HG02588 (cell line): Measurements from ENCODE around the gene TMEM125.

ENCODE experiments used
- ATAC-seq: cut with Tn5 transposase; IDR thresholded peaks from one replicate; pipeline ENCODE4 v1.9.1; 2021; ENCODE audit warnings: mild to moderate bottlenecking, moderate library complexity; ENCODE audit not compliant: unreplicated experiment

TMEM125 gene

DNA sequence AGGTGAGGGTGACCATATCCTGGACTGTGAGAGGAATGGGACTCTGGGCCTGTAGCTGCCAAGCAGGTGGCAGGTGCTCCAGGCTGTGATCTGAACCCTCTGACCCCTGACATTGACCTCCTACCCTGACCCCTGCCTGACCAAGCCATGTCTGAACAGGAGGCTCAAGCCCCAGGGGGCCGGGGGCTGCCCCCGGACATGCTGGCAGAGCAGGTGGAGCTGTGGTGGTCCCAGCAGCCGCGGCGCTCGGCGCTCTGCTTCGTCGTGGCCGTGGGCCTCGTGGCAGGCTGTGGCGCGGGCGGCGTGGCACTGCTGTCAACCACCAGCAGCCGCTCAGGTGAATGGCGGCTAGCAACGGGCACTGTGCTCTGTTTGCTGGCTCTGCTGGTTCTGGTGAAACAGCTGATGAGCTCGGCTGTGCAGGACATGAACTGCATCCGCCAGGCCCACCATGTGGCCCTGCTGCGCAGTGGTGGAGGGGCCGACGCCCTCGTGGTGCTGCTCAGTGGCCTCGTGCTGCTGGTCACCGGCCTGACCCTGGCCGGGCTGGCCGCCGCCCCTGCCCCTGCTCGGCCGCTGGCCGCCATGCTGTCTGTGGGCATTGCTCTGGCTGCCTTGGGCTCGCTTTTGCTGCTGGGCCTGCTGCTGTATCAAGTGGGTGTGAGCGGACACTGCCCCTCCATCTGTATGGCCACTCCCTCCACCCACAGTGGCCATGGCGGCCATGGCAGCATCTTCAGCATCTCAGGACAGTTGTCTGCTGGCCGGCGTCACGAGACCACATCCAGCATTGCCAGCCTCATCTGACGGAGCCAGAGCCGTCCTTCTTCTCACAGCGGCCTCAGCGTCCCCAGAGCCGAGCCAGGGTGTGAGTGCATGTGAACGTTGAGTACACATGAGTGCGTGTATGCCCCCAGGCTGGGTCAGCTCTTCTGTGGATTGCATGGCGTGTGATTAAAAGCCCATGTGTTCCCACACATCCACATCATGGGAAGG, 3.1 kb downstream of the TMEM125 start:
- ATAC-seq, result no peak

DNA sequence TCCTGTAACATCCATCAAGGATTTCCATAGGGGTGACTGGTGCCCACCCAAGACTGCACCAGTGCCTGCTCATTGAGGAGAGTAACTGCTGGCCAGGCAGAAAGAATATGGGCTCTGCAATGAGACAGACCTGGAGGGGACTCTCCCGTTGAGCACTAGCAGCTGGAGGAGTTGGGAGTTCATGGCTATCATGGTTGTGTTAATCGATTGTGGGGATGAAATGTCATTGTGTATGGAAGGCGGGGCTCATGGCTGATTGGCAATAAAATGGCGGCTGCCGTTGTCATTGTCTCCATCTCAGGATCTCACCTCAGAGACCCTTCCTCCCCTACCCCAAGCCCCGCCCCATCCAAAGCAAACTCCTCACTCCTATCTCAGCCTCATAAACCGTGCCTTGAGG, 3.9 kb downstream of the TMEM125 start:
- ATAC-seq, result no peak

DNA sequence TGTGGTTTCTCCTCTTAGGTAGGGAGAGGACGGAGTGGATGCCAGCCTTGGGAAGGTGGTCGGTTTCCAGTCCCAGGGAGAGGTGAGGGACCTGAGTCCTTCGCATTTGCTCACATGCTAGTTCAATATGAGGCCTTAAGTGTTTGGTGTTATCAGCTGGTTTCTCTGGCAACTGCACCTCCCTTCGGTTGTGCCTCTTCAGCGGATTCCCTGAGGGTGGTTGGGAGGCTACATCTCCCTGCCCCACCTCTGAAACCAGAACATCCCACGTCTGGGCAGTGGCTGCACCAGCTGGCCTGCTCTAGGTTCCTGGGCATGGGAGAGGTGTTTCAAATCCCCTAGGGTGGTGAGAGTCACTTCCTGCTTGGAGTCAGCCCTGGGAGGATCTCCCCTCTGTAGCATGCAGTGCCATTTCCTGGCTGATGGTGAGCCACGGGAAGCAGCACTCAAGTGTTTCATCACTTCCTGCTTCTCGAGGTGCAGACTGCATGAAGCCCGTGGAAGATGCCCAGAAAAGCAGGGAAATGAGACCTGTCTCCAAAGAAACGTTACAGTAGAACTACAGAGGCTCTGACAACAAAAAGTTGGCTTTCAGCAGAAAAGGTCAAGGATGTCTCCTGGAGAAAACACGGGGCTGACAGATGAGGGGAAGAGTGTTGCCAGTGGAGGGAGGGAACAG, 4.5 kb downstream of the TMEM125 start:
- no peak for ATAC-seq

DNA sequence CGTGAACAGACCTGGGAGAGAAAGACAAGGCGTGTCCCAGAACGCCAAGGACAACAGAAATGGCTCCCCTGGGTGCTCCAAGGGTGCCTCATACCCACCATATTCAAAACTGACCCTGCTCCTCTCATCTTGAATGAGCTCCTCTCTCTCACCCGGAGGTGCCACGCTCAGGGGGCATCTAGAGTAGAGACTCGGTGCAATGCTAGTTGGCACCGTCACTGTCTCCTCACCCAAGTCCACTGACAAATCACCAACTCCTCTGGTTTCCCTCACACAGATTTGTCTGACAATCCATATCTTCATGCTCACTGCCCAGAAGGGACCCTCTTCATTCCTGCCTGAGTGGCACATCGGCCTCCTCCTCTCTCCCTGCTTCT, 5.0 kb downstream of the TMEM125 start:
- ATAC-seq, result no peak

DNA sequence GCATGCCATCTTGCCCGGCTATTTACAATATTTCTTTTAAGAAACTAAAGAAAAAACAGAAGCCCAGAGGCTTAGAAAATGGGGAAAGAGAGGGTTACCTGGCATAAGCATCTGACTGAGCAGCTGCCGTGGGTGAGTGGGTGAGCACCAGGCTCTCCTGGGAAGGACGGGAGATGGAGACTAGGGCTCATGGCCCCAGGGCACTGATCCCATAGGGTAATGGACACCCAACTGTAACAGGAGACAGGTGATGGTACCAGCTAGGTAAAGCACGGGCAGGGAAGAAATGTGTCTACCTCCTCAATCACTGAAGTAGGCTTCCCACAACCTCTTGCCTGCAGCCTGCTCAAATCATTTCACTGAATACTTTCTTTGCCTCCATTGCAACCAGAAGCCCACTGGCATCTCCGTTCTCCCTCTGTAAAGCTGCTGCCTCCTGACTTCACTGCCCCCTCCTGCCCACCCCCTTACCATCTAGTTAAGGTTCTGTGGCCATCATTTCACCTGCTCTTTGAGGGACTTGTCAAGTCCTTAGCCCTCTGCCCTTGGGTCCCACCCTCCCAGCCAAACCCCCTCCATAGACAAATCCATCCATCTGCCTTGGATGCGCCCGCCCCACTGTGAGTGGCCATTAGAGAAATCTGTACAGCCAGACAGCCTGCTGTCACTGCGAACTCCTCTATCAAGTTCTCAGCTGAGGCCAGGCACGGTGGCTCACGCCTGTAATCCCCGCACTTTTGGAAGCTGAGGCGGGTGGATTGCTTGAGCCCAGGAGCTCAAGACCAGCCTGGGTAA, 6.2 kb downstream of the TMEM125 start:
- ATAC-seq, result no peak

DNA sequence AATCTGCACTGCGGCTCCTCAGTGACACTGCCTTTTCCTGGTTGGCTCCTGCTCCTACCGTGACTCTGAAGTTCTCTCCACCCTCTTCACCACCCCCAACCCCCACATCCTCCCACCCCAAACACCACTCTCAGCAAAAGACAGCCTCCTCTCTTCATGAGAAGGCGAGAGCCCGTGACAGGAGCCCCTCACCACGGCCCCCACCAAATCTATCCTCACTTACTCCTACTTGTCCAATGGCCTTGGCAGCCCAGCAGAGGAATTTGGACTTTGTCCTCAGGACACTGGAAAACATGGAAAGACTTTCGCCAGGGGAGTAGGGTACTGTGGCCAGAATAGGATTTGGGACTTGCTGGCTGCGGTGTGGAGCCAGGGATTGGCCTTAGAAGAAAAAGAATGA, 6.9 kb downstream of the TMEM125 start:
- no peak for ATAC-seq

DNA sequence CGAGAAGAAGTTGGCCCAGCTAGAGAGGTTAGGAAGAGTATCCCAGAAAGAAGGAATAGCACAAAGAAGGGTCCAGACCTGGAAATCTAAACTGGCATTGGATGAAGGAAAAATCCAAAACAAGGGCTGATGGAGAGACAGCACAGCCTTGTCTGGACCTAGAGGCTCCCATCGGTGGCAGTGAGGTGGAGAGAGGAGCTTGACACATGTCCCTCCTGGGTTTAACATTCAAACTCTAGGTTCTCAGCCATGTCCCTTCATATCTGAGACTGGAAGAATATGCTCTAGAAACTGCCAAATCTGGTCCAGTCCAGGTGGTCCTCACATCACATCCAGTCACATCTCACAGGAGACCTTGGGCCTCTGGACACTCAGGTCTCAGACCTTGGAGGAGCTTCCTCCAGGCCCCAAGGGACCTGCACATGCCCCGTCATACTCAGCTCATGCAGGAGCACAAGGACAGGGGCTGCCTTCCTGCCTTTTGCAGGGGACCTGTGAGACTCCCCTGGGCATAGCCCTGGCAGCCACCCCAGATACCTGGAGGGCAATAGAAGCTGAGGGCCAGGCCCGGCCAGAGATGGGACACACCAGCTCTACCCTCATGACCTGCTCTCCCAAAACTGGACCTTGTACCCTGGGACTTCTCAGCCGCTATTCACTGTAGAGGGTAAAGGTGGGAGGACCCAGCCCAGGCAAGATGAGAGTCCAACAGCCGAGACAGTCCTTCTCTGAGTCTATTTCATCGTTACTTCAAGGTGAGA, 7.5 kb downstream of the TMEM125 start:
- ATAC-seq, result no peak

DNA sequence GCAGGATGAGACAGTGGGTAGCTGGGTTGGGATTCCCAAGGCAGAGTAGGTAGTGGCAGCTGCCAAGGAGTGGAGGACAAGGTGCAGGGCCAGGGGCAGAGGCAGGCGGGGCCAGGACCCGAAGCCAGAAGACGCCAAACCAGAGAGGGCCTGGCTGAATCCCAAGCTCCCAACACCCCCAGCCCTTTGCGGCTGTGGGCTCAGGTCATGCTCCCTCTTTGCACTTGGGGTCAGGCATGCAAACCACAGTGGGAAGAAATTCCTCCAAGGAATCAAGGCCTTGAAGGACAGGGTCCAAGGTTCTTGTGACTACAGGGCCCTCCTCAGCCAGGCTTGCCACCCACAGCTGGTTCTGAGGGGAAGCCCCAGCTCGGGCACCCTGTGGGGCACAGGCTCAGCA, 9.4 kb downstream of the TMEM125 start:
- no peak for ATAC-seq

DNA sequence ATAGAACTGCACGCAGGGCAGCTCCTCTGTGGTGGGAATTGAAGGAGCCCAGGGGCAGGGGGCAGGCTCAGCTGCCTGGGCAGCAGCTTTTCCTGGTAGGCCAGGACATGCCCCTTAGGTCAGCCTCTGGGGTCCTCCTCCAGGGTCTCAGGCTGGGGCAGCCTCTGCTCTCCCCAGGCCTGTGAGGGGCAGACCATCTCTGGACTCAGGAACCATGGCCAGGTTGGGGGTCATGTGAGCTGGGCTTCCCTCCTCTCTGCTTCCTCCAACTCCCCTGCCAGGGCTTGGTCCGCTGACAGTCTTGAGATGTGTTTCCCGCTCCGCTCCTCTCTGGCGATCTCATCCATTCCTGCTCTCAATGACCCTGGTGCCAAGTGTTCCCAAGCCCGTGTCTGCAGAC, 9.9 kb downstream of the TMEM125 start:
- ATAC-seq, result no peak

DNA sequence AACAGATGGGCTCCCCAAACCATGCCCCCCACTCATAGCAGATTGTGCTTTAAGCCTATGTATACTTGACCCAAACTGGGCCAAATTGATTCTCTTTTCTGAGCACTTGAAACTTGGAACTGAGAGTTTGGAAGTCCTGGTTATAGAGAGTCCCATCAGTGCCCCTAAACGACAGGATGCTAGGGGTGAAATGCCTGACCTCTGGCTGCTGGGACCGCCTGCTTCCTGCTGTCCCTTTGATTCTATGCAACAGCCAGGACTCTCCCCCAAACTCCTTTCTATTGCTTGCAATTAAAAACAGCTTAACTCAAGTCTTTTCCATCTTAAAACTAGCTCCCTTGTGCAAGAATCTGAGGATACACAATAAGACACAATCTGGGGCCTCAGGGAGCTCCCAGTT, 10.9 kb downstream of the TMEM125 start:
- ATAC-seq, result no peak

DNA sequence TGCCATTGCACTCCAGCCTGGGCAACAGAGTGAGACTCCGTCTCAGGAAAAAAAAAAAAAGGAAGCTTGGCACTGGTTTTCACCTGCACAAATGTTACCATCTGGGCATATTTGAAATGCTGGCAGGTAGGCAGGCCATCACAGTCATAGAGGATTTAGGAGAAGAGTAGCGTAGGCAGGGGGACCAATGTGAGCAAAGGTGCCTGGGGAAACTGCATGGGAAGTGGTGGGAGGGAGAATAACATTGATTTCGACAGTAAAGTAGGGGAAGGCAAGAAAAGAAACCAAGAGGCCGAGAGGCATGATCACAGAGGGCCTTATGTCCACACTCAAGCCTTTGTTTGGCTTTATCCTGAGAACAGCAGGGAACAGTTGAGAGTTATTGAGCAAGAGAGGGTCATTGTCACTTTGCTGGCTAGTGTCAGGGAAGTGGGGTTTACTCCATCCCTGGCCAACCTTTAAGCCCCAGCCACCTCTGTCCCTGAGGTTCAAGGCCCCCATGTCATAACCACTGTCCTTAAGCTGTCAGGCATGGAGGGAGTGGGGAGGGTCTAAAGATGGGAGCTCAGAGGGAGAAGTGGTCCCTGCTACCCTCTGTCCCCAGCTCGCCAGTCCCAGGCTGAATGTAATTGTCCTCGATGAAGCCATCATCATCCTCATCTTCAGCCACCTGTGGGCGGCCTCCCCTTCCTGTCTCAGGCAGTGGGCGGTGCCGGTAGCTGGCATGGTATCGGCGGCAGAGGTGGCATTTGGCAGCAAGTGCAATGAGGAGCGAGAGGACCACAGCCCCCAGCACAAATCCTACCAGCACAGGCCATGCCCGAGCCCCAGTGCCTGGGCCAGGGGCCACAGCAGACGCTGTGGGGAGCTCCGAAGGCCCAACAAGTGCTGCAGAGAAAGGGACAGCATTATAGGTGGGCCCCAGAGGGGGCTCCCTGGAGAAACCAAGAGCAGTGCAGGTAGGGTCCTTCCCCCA, 12.7 kb downstream of the TMEM125 start:
- no peak for ATAC-seq

DNA sequence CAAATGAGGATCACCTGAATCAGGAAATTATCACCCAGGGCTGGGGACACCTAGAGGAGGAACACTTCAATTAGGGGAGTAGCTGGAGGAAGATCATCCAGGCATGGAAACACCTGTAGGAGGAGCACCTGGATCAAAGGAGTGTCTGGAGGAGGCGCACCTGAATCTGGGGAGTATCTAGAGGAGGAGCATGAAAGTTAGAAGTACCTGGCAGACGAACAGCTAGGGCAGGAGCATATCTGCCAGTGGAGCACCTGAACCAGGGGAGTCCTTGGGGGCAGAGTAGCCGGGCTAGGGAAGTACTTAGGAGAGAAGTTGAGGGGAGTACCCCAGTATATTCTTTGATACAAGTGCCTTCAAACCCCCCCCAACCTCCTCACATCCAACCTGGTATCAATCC, 14.3 kb downstream of the TMEM125 start:
- ATAC-seq, result no peak

DNA sequence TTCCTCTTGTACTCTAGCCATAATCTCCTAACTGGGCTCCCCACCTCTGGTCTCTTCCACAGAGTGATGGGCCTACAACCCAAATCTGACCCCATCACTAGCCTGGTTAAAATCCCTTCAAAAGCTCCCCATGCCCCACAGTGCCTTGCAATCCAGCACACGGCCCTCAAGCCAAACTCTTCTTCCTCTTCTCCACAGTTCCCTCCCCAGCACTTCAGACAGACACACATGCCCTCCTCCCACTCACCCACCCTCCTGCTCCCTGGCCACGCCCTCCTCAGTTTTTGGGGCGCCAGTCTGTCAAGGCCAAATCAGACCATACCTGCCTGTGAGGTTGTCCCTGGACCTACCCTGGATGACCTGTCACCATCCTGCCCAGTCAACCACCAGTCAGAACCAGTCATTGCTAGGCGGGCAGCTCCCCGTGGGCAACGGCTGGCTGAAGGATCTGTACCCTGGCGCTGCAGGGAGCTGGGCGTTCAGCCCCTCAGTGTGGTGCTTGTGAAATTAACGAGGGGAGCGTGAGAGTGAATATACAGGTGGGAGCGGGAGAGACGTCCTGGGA, 14.8 kb downstream of the TMEM125 start:
- ATAC-seq, result no peak

DNA sequence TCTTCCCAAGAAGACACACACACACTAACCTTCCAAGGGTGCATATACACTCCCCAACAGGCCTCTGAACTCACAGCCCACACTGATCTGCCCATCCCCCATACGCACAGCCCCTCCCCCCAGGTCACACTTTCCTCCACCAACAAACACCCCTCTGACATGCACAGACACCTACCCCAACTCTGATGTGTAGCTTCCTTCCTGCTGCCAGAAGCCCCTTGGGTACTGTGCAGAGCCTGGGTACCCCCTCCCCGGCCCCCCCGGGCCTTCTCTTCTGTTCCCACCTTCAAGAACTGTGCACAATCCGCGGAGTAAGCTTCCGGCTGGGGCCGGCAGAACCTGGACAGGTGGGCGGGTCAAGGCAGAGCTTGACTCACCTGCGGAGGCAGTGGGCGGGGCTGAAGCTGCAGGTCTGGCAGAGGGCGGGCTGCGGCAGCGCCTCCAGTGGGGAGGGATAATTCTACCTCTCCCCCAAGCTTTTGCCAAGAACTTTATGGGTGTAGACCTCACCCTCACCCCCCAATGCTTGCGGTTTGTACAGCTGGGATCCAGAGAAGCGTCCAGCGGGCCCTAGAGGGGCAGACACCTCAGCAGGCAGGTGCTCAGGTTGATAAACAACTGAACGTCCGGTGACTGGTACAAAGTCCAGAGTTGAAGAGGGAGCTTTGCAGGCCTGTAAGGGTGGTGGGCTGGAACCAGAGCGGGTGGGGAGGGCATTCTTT, 15.6 kb downstream of the TMEM125 start, which contains the start of gene C1orf210:
TSS of gene C1orf210 (minus strand) at position 313 of the 722 bp plus-strand sequence. CDS start 2,311 bp downstream, outside the sequence.
- ATAC-seq, result no peak

DNA sequence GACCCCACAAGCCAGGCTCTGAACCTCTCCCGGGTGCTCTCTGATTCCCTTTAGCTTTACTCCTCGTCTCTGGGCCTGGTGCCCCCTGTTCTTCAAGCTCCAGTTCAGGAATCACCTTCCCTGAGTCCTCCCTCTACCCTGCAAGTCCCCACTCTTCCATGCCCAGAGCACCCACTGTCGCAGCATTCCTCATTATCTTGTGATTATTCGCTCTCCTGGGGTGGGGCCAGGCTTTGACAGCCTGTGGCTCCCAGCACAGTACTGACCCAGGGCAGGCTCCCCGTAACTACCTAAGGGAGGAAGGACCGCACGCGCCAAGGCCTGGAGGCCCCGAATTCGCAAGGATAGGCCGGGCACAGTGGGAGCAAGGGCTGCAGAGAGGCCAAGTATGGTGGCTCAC, 16.3 kb downstream of the TMEM125 start:
- no peak for ATAC-seq

DNA sequence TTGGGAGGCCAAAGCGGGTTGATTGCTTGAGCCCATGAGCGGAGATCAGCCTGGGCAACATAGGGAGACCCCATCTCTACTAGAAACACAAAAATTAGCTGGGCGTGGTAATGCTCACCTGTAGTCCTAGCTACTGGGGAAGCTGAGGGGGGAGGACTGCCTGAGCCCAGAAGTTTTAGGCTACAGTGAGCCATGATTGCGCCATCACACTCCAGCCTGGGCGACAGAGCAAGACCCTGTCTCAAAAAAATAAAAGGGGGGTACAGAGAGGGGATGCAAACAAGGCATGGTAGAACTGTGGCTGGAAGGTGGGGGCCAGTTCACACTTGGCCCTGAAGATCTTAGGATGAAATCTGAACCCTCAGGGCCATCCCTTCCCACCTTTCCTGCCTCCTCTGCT, 16.8 kb downstream of the TMEM125 start:
- no peak for ATAC-seq

DNA sequence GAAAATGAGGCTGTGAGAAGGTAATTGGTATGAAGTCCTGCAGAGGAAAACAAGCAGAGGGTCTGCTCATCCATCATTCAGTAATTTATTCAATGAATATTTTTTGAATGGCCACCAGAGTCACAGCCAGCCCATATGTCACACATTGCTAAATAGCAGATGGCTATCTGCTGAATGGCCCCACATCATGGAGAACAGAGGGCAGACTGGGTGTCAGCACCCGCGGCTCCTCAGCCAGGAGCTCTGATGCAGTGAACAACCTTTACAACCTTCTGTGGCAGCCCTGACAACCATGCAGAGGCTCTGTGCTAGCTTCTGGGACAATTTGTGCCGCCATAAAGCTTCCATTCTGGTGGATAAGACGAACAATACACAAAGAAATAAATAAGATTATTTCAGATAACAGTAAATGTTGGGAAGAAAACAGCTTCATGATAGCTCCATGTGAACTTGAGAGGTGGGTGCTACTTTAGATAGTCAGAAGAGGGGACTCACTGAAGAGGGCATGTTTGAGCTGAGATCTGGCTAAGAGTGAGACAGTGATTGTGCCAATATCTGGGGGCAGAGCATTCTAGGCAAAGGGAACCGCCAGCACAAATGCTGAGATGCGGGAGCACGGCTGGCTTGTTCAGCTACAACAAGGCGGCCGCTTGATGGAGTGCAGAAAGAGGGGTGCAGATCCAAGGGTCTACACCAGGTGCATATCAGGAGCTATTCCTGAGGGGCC, 18.4 kb downstream of the TMEM125 start:
- ATAC-seq, result no peak
